CD4-positive, alpha-beta T cell treated with Interleukin-4 for 1 hour (primary cell): Measurements from ENCODE around the gene UNG.

ENCODE experiments used
- DNase-seq, 2 donors: peaks; one replicate each; pipeline ENCODE4 v3.0.0-alpha.2; 2020 to 2022

Gene UNG

DNA sequence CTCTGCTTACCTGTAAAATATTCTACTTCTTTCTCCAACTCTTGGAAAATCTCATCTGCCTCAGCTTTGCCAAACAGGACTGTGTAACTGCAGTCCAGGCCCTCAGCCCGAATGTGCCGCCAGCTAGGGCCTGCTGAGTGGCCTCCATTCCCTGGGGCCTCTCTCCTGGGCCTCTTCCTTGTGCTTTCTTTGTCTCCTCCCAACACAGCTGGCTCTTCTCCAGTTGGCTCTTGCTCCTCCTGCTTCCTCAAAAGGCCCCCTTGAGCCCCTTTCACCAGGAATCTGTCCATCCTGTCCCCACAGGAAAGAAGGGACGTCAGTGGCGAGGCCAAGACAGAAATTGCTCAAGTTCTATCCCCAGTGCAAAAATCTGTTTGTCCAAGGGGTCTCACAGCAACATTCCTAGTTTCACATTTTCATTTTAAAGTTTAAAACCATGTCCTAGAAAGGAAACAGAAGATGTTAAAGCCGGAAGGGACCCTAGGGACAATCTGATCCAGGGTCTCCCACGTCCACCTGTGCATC is 4.8 kb upstream of the UNG start:
- DNase-seq: no peak

DNA sequence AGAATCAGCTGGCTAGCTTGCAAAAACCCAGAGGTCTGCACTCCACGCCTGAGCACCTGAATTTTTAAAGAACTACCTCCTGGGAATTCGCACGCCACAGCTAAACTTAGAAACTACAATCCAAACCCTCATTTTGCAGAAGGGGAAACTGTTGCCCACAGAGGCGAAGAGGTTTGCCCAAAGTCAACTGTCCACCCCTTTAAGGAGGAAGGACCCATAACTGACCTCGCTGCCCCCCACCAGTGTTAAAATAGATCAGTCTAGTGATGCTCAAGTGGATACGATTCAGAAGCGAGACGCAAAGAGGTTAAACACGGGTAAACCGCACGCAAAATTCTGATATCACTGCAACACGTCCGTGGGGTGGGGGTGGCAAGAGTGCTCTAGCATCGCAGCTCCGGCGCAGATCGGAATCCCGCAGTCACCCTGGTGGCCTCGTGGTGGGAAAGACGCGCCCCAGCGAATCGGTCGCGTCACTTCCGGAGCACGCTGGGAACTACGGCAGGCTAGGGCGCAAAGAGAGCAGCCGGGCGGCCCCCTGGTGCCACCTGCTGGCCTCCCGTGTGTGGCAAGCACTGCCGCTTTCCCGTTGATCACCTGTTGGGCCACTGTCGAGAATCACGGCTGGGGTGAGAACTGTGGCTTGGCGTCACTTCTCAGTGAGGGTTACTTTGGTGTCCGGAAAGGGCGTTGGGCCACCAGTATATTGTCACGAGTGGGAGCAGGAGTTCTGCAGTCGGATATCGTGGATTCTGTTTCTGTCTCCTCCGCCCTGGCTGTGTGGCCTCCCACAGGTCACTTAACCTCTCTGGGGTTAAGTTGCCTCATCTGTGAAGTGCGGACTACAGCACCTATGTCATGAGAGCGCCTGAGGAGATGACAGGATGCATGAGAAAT is 4.1 kb upstream of the UNG start, which contains the start of gene ALKBH2:
Gene ALKBH2 (minus strand): TSS at position 451 of the 897 bp plus-strand sequence. CDS start 686 bp downstream, outside the sequence.
- peak; percentile 95 for DNase-seq

DNA sequence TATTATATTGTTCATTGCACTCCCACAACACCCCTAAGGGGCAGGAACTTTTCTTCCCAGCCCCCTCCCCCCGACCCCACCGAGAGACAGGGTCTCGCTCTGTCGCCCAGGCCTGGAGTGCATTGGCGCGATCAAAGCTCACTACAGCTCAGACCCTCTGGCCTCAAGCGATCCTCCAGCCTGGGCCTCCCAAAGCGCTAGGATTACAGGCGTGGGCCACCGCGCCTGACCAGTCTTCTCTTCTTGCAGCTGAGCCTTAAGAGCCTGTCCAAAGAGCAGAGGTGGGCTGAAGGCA is 310 bp upstream of the UNG start:
- DNase-seq: no peak

DNA sequence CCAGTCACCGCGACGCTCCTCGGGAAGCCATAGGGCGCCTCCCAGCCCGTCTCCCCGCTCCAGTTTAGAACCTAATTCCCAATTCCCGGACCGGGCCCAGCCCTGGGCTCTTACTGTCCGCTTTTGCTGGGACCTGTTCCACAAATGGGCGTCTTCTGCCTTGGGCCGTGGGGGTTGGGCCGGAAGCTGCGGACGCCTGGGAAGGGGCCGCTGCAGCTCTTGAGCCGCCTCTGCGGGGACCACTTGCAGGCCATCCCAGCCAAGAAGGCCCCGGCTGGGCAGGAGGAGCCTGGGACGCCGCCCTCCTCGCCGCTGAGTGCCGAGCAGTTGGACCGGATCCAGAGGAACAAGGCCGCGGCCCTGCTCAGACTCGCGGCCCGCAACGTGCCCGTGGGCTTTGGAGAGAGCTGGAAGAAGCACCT is 797 bp downstream of the UNG start:
- no peak for DNase-seq

DNA sequence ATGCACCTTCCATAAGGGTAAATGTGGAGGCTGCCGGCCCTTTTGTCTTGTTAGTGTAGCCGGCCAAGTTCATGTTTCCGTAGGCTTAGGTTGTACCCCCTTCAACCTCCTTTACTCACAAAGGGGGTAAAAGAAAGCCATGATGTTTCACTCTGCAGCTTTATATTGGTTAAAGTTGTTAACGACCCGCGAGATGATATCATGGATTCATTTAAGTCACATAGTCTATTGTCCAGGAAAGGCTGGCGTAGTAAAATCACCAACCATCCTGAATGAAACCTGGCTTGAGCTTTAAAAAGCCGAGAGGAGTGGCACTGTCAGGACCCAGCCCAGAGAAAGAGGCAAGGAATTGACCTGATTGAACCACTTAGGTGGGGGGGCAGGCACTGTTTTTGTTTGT is 1.3 kb downstream of the UNG start:
- no peak for DNase-seq

DNA sequence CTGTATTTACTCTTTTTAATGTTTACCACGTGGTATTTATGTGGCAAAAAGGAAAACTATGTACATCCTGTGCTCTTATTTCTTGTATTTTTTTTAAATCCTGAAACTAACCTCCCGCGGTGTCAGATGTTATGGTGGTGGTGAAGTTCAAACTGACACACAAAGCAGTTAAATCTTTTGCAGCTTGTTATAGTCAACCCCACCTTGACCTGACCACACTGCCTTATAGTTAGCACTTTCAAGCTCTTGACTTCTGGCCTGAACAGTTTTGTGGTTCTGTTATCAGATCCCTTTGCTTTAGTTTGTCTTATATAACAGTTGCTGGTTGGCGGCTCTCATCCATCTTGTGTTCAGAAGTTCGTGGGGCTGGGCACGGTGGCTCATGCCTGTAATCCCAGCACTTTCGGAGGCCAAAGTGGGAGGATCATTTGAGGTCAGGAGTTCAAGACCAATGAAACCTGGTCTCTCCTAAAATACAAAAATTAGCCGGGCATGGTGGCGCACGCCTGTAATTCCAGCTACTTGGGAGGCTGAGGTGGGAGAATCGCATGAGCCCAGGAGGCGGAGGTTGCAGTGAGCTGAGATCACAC is 2.1 kb downstream of the UNG start:
- DNase-seq: peak in 1 of 2 donors; percentile 35

DNA sequence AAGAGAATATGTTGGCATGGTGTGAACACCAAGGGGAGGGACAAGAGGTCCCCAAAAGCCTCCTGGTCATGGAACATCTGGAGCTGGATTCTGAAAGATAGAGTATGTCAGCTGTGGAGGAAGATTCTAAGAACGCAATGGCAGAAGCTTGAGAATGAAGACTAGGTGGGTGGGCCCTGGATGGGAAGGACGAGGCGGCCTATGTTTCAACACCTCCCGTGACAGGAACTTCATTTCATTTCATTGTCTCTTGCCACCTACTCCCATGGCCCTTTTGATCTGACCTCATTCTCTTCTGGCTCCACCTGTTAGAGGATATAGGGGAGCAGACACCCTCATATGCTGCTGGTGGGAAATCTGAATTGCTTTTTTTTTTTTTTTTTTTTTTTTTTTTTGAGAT is 3.3 kb downstream of the UNG start:
- no peak for DNase-seq

DNA sequence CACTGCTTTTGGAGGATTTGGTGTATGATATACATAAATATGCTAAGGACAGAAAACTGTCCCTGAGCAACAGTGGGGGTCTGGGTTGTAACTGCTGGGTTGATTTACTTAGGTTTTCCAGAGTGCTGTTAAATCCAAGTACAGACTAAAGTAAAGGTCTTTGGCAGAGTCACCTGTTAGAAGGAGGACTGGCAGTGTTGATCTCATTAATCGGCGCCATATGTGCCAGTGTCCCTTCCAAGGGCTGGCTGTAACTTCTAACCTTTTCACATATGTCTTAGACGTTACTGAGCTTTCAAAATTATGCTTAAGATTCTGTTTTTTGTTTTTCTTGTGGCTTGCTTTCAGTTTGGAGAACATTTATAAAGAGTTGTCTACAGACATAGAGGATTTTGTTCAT is 5.1 kb downstream of the UNG start:
- no peak for DNase-seq

DNA sequence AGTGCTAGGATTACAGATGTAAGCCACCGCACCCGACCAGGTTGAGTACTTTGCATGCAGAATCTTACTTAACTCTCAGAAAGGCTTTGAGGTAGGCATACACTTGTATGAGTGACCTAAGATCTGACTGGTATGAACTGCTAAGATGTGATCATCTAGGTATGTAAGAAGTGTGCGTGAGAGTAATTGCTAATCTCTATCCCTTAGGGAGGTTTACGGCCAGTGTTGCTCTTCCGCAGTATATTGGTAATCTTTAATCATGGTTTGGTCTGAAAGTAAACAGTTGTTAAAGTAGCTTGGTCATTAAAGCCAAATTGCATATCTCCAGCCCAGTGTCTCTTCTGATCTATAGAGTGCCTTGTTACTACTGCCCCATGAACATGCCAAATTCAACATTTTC is 7.8 kb downstream of the UNG start:
- DNase-seq: no peak

DNA sequence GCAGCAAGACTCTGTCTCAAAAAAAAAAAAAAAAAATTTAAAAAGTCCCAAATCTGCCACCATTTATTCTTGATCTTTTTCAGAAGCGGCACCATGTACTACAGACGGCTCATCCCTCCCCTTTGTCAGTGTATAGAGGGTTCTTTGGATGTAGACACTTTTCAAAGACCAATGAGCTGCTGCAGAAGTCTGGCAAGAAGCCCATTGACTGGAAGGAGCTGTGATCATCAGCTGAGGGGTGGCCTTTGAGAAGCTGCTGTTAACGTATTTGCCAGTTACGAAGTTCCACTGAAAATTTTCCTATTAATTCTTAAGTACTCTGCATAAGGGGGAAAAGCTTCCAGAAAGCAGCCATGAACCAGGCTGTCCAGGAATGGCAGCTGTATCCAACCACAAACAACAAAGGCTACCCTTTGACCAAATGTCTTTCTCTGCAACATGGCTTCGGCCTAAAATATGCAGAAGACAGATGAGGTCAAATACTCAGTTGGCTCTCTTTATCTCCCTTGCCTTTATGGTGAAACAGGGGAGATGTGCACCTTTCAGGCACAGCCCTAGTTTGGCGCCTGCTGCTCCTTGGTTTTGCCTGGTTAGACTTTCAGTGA is 12.5 kb downstream of the UNG start:
- DNase-seq: no peak

DNA sequence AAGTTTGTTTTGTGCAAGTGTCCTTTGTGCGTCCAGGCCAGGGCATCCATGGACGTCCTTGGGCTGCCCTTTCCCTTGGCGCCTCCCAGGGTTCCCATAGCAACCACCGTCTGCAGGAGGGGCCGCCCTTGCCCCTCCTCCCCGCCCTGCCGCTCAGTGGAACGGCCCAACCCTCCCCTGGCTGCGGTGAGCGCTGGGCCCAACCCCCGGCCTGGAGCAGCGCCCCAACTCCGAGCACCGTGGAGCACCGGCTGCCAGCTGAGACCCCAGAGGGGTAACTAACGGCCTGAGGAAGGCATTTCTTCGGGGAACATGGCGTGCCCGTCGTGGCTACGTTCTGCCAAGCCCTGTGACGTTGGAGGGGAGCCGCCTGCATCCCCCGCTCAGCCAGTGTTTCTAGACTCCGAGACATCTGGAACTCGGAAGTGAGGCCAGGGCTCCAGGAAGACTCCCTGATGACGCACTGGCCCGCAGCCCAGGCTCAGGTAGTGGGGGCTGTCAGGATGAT is 13.6 kb downstream of the UNG start:
- DNase-seq: peak; percentile 52 to 56

DNA sequence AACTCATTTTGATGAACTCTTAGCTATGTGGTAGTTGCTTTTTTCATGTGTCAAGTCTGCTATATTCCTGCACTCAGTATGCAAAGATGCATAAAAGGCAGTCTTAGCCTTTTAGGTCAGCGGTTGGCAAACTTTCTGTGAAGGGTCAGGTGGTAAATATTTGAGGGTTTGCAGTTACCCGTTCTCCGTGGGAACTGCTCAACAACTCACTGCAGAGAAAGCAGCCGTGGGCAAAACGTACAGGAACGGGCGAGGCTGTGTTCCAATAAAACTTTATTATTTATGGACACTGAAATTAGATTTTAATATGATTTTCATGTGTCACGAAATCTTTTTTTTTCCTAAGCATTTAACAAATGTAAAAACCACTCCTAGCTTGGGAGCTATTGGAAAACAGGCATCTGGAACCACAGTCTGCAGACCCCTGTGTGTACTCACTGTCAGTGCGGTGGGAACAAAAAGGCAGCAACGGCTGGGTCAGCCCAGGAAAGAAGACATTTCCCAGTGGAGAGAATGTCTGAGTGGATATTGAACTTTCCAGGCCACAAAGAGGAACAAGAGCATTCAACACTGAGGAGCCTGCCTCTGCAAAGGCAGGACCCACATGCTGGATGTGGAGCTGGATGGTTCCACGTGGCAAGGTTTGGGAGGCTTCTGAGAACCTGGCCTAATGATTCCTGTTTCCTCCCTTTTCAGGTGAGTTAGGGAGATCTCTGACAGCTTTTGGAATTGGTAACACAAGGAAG is 15.5 kb downstream of the UNG start:
- no peak for DNase-seq

DNA sequence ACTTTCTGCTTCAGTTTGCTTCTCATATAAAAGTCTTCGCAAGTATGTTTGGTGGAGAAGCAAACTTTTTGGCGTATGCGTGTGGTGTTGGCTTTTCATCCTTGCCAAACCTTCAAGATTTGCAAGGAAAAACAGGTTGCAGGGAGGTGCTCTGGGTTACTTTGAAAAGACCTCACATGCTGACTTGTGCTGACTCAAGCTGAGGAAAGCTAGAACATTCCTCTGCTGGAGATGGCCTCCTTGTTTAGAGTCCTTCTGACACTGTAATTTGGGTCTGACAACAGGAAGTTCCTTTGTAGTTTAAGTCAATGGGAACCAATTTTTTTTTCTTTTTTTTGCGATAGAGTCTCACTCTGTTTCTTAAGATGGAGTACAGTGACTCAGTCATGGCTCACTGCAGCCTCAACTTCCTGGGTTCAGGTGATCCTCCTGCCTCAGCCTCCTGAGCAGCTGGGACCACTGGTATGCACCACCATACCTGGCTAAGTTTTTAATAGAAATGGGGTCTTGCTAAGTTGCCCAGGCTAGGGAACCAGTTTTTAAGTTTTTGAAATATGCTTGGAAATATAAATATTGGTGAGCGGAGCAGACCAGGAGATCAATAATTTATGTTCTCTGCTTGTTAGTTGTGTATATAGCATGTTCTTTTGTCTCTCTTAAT is 16.4 kb downstream of the UNG start:
- DNase-seq: no peak

DNA sequence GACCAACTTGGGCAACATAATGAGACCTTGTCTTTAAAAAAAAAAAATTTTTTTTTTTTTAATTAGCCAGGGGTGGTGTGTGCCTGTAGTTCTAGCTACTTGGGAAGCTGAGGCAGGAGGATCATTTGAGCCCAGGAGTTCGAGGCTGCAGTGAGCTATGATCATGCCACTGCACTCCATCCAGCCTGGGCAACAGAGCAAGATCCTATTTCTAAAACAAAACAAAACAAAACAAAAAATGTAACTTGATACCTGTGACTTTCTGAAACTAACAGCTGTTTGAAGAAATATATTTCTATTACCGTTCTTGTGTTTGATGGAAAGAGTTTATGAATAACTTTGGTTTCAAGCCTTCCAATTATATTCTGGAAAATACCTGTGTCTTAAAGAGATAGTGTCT is 17.2 kb downstream of the UNG start:
- no peak for DNase-seq

DNA sequence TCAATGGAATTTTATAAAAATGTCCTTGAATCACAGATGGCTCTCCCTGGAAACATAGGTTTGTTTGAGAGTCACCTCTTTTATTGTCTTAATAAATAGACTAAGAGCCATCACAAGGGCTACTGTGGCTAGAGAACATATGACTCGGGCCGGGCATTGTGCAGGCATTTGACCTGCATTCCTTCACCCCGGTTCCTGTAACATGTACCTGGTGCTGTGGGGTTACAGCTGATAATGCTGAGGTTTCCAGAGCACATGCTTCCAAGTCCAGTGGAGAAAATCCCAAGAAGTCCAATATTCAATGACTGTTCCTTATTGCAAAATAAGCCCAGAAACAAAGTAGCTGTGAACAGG is 18.0 kb downstream of the UNG start:
- DNase-seq: no peak

DNA sequence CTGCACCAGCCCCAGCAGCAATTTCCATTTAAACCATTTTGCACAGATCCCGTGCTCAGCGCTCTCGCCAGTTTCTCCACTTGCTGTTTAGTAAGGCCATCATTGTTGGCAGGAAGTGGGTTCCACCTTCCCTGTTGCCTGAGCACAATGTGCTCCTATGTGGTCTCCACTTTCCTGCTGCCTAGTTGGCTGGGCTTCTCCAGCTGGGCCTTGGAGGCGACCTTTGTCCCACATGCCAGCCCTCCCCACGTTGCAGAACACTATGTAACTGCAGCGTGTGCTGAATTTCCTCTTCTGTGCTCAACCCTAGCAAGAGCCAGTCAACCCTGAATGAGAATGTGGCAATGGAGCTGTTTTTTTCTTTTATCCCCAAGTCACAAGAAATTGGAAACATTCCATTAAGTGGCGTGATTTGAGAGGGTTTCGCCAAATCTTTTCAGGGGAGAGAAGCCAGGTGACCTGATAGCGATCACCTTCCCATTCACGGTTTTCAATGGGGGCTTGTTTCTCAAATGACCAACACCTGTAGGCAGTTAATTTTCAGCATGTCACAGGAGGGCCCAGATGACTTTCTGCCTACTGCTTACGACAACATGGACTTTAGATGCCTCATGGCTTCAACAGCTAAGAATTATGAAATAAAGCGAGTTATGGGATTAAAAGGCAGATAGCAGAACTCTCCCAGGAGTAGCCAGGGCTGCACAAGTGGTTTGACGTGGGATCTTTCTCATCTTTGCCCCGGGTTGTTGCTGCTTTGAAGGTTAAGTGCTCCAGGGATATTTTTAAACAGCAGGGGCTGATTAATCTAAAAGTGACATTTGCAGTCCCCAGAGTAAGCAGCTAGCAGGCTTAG is 18.6 kb downstream of the UNG start, which contains the start of gene ACACB:
Gene ACACB (plus strand): TSS at position 830 of the 853 bp plus-strand sequence. CDS start 22,819 bp downstream, outside the sequence.
- DNase-seq: no peak

DNA sequence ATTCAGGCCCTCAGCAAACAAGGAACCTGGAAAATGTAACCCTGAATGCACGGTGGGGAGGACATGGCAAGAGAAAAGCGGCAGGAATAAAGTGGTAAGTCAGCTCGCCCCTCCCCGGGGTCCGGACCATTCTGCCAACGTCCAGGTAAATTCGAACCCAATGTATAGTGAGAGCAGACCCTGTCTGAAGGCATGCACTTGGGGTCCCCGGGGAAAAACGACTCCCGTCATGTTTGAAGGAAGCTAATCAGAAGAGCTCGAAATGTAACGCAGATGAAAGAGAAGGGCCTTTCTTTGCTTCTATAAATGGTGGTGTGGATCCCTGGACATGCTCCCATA is 19.2 kb downstream of the UNG start:
- no peak for DNase-seq

DNA sequence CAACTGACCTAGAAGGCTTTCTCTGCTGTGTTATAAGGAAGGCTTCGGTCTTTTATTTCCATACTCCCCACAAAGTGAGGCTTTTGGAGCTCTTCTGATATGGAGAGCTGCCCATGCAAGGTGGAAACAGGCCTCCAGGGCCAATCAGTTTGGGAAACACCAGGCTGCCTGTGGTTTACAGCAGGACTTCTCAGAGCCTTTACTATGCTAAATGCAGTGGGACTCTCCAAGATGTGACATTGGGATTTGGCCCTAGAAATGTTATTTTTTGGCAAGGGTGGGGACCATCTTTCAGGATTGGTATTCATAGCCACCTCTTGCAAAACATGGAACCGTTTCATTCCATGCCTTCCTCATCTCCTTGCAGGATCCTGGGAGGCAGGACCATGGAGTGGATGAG is 22.7 kb downstream of the UNG start:
- DNase-seq: no peak

DNA sequence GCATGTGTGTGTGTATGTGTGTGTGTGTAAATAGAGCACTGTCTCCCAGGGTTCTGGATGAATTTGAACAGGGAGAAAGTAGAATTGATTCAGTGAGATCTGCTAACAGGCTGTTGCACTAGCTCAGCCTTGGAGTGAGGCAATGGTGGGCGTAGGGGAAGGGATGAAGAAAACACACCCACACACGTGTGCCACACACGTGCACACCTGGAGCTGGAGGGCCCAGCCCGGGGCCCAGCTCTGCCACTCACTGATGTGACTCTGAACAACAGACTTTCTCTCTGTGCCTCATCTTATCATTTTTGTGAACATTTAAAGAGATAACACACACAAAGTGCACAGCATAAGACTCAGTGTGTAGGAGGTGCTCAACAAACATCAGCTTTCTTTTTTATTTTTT is 23.2 kb downstream of the UNG start:
- DNase-seq: no peak

DNA sequence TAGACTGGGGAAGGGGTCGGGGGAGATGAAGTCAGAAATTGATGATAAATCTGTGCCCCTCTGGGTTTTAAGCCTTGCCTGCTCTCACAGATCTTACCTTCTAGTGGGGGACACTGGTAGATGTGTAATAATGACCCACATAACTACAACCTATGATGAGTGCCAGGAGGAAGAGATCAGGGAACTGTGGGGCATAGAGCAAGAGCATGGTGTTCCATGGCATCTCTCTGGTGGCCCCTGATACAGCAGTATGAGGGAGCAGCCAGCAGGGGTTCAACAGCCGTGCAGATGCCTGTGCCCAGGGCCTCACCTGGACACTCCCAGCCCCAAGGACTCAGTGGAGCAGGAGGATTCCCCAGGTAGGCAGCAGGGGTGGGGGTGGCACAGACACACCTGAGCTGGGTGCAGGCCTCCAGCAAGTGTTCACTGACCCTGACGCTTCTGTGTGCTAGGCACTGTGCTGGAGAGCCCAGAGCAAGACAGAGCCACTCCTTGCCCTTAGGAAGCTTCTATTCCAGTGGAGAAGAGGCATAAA is 24.0 kb downstream of the UNG start:
- DNase-seq: no peak
